ENCODE results near the gene PRKCE.

The PRKCE gene

GRCh38 chr2:46106690-46107089, 455.2 kb downstream of the PRKCE start:
- no peak for DNase-seq (ENCODE audit: extremely low read depth, low read depth)

GRCh38 chr2:46114996-46115395, 463.5 kb downstream of the PRKCE start:
- DNase-seq (ENCODE audit: extremely low read depth, low read depth) = no peak
- TF ChIP-seq CTCF (IDR thresholded peaks at IDR 0.05; ENCODE audit: low read depth, low read length) = no peak

More at GRCh38 chr2:46106690-46107089, 455.2 kb downstream of the PRKCE start:
- TF ChIP-seq CTCF (IDR thresholded peaks at IDR 0.05; ENCODE audit: low read depth, low read length) = no peak

GRCh38 chr2:46116150-46116549, 464.7 kb downstream of the PRKCE start:
- DNase-seq (ENCODE audit: extremely low read depth, low read depth) = no peak
- no peak for TF ChIP-seq CTCF (IDR thresholded peaks at IDR 0.05; ENCODE audit: low read depth, low read length)

GRCh38 chr2:46116553-46116991, 465.1 kb downstream of the PRKCE start:
- TF ChIP-seq CTCF (IDR thresholded peaks at IDR 0.05; ENCODE audit: low read depth, low read length) = no peak
- no peak for DNase-seq (ENCODE audit: extremely low read depth, low read depth)

- TF ChIP-seq CTCF (IDR thresholded peaks at IDR 0.05; ENCODE audit: low read depth, low read length) = no peak
- DNase-seq (ENCODE audit: extremely low read depth, low read depth) = no peak
Measured at GRCh38 chr2:46117379-46117778, 465.9 kb downstream of the PRKCE start.

- no peak for DNase-seq (ENCODE audit: extremely low read depth, low read depth)
- no peak for TF ChIP-seq CTCF (IDR thresholded peaks at IDR 0.05; ENCODE audit: low read depth, low read length)
Measured at GRCh38 chr2:46117994-46118393, 466.5 kb downstream of the PRKCE start.

- DNase-seq (ENCODE audit: extremely low read depth, low read depth) = peak; percentile 32
- no peak for TF ChIP-seq CTCF (IDR thresholded peaks at IDR 0.05; ENCODE audit: low read depth, low read length)
Measured at GRCh38 chr2:46118656-46119371, 467.3 kb downstream of the PRKCE start.

Measured in AG09319 (cell line).